ENCODE measurements around the gene ORC5.

Gene ORC5

GRCh38 chr7:104123786-104124185 is 84.0 kb downstream of the ORC5 start:
- TF ChIP-seq REST (IDR thresholded peaks at IDR 0.05; ENCODE audit: insufficient read depth in 1 of 2, low read depth in 2 of 2, low read length in 2 of 2), result no peak
- no peak for TF ChIP-seq SIN3A (IDR thresholded peaks at IDR 0.05; ENCODE audit: borderline replicate concordance, insufficient read depth, low read length)
- TF ChIP-seq TAF1 (IDR thresholded peaks at IDR 0.05; ENCODE audit: borderline replicate concordance, insufficient read depth, low read length), result no peak
- no peak for TF ChIP-seq POLR2AphosphoS5 (IDR thresholded peaks at IDR 0.05; ENCODE audit: low read depth, low read length)
- TF ChIP-seq FOXP2 (optimal IDR thresholded peaks at IDR 0.05; ENCODE audit: borderline replicate concordance, extremely low read depth, extremely low read length, insufficient read depth), result no peak

- no peak for TF ChIP-seq SIN3A (IDR thresholded peaks at IDR 0.05; ENCODE audit: borderline replicate concordance, insufficient read depth, low read length)
- TF ChIP-seq TAF1 (IDR thresholded peaks at IDR 0.05; ENCODE audit: borderline replicate concordance, insufficient read depth, low read length), result no peak
- no peak for TF ChIP-seq POLR2AphosphoS5 (IDR thresholded peaks at IDR 0.05; ENCODE audit: low read depth, low read length)
- TF ChIP-seq REST (IDR thresholded peaks at IDR 0.05; ENCODE audit: insufficient read depth in 1 of 2, low read depth in 2 of 2, low read length in 2 of 2), result no peak
- TF ChIP-seq FOXP2 (optimal IDR thresholded peaks at IDR 0.05; ENCODE audit: borderline replicate concordance, extremely low read depth, extremely low read length, insufficient read depth), result no peak
Measured at GRCh38 chr7:104113788-104114187, 94.0 kb downstream of the ORC5 start.

- TF ChIP-seq POLR2AphosphoS5 (IDR thresholded peaks at IDR 0.05; ENCODE audit: low read depth, low read length) (no peak), FOXP2 (optimal IDR thresholded peaks at IDR 0.05; ENCODE audit: borderline replicate concordance, extremely low read depth, extremely low read length, insufficient read depth) (no peak)
Measured at GRCh38 chr7:104112623-104113022, 95.2 kb downstream of the ORC5 start.

GRCh38 chr7:104111271-104111670 is 96.5 kb downstream of the ORC5 start:
- TF ChIP-seq FOXP2 (optimal IDR thresholded peaks at IDR 0.05; ENCODE audit: borderline replicate concordance, extremely low read depth, extremely low read length, insufficient read depth) (no peak), TAF1 (IDR thresholded peaks at IDR 0.05; ENCODE audit: borderline replicate concordance, insufficient read depth, low read length) (no peak), SIN3A (IDR thresholded peaks at IDR 0.05; ENCODE audit: borderline replicate concordance, insufficient read depth, low read length) (no peak), POLR2AphosphoS5 (IDR thresholded peaks at IDR 0.05; ENCODE audit: low read depth, low read length) (no peak), REST (IDR thresholded peaks at IDR 0.05; ENCODE audit: insufficient read depth in 1 of 2, low read depth in 2 of 2, low read length in 2 of 2) (no peak)

- TF ChIP-seq POLR2AphosphoS5 (IDR thresholded peaks at IDR 0.05; ENCODE audit: low read depth, low read length) (no peak), TAF1 (IDR thresholded peaks at IDR 0.05; ENCODE audit: borderline replicate concordance, insufficient read depth, low read length) (no peak), FOXP2 (optimal IDR thresholded peaks at IDR 0.05; ENCODE audit: borderline replicate concordance, extremely low read depth, extremely low read length, insufficient read depth) (no peak), SIN3A (IDR thresholded peaks at IDR 0.05; ENCODE audit: borderline replicate concordance, insufficient read depth, low read length) (no peak), REST (IDR thresholded peaks at IDR 0.05; ENCODE audit: insufficient read depth in 1 of 2, low read depth in 2 of 2, low read length in 2 of 2) (no peak)
Measured at GRCh38 chr7:104106108-104106905, 101.5 kb downstream of the ORC5 start.

Measured in PFSK-1 (cell line).